GM23338 (cell line): ENCODE data around the gene GGA2. TPM values are rescaled to one million over a fixed set of nuclear protein-coding genes. Genes with fewer than 3 reads are reported as not detected.

ENCODE experiments used
- ATAC-seq: fragments of 200-7000 bp; cut with Tn5 transposase; 3 replicates; pipeline ENCODE4 v1.9.1; 2020
- DNase-seq: peaks from one replicate; pipeline ENCODE4 v3.0.0-alpha.2; 2015; ENCODE audit warnings: low spot score
- H2AFZ ChIP-seq: fragments of 200-600 bp; sonication (generic); 2 replicates; pipeline ENCODE4 v1.8.0; 2016; ENCODE audit warnings: antibody characterized with exemption, mild to moderate bottlenecking, moderate library complexity
- H3F3A ChIP-seq: fragments of 200-600 bp; sonication (generic); replicated peaks from 2 replicates; pipeline ENCODE4 v1.8.0; 2017; ENCODE audit warnings: antibody characterized with exemption, mixed run types, low read depth
- H3K27ac ChIP-seq: fragments of 200-600 bp; sonication (generic); 2 replicates; pipeline ENCODE4 v1.6.1; 2016; ENCODE audit warnings: low read depth
- H3K27me3 ChIP-seq: fragments of 200-600 bp; sonication (generic); 2 replicates; pipeline ENCODE4 v1.8.0; 2016; ENCODE audit warnings: mild to moderate bottlenecking, mixed run types, moderate library complexity; ENCODE audit not compliant: insufficient read depth
- H3K36me3 ChIP-seq: fragments of 200-600 bp; sonication (generic); 2 replicates; pipeline ENCODE4 v1.8.0; 2016; ENCODE audit warnings: mild to moderate bottlenecking; ENCODE audit not compliant: insufficient read depth
- H3K4me1 ChIP-seq: fragments of 200-600 bp; sonication (generic); 2 replicates; pipeline ENCODE4 v1.8.0; 2016; ENCODE audit warnings: mild to moderate bottlenecking, moderate library complexity; ENCODE audit not compliant: insufficient read depth
- H3K4me2 ChIP-seq: fragments of 200-600 bp; sonication (generic); 2 replicates; pipeline ENCODE4 v1.7.1; 2017; ENCODE audit warnings: mixed run types
- H3K4me3 ChIP-seq: fragments of 200-600 bp; sonication (generic); 2 replicates; pipeline ENCODE4 v1.6.1; 2016; ENCODE audit warnings: mixed run types
- H3K79me2 ChIP-seq: fragments of 200-600 bp; sonication (generic); replicated peaks from 2 replicates; pipeline ENCODE4 v1.8.0; 2017; ENCODE audit warnings: mild to moderate bottlenecking; ENCODE audit not compliant: insufficient read depth
- H3K9me2 ChIP-seq: fragments of 200-600 bp; sonication (generic); 2 replicates; pipeline ENCODE4 v1.8.0; 2017; ENCODE audit not compliant: insufficient read depth
- H4K20me1 ChIP-seq: fragments of 200-600 bp; sonication (generic); replicated peaks from 2 replicates; pipeline ENCODE4 v1.8.0; 2017; ENCODE audit warnings: mild to moderate bottlenecking; ENCODE audit not compliant: insufficient read depth
- H3K27ac Mint-ChIP-seq: 2 replicates; pipeline ENCODE4 v1.8.0; 2020; ENCODE audit warnings: inconsistent platforms, mild to moderate bottlenecking, moderate library complexity, mixed read lengths
- H3K27me3 Mint-ChIP-seq: 3 replicates; pipeline ENCODE4 v1.8.0; 2022; ENCODE audit warnings: low read depth, mild to moderate bottlenecking, moderate library complexity, mixed read lengths, inconsistent platforms; ENCODE audit not compliant: insufficient read depth, poor library complexity
- H3K36me3 Mint-ChIP-seq: 3 replicates; pipeline ENCODE4 v1.8.0; 2021; ENCODE audit warnings: low read depth, mild to moderate bottlenecking, inconsistent platforms, moderate library complexity, mixed read lengths
- H3K4me1 Mint-ChIP-seq: 3 replicates; pipeline ENCODE4 v1.8.0; 2020; ENCODE audit warnings: mild to moderate bottlenecking, inconsistent platforms, mixed read lengths
- H3K4me3 Mint-ChIP-seq: 3 replicates; pipeline ENCODE4 v1.8.0; 2021; ENCODE audit warnings: moderate library complexity, mild to moderate bottlenecking, inconsistent platforms, mixed read lengths
- H3K9me3 Mint-ChIP-seq: 3 replicates; pipeline ENCODE4 v1.8.0; 2020; ENCODE audit warnings: moderate library complexity, mild to moderate bottlenecking, inconsistent platforms, mixed read lengths
- CTCF ChIP-seq, 2 experiments: fragments of 200-600 bp in 1 of 2; sonication (generic) in 1 of 2; conservative IDR thresholded peaks; 2 replicates each; pipeline versions ENCODE4 v1.5.1 to v1.6.1; 2016 to 2017; ENCODE audit warnings: antibody characterized with exemption in 2 of 2, low read depth in 2 of 2, mild to moderate bottlenecking in 2 of 2, moderate library complexity in 1 of 2
- EZH2 ChIP-seq: fragments of 200-600 bp; sonication (generic); IDR thresholded peaks from one replicate; pipeline ENCODE4 v1.8.0; 2017; ENCODE audit warnings: antibody characterized with exemption, mild to moderate bottlenecking, low read depth; ENCODE audit not compliant: unreplicated experiment
- EZH2phosphoT487 ChIP-seq: fragments of 200-600 bp; sonication (generic); IDR thresholded peaks from one replicate; pipeline ENCODE4 v1.8.1; 2018; ENCODE audit warnings: antibody characterized with exemption; ENCODE audit not compliant: unreplicated experiment
- JUNB ChIP-seq: IDR thresholded peaks from one replicate; pipeline ENCODE4 v1.6.1; 2016; ENCODE audit warnings: antibody characterized with exemption; ENCODE audit not compliant: unreplicated experiment
- NANOG ChIP-seq: IDR thresholded peaks from 2 replicates; pipeline ENCODE4 v1.6.1; 2016; ENCODE audit warnings: antibody characterized with exemption, borderline replicate concordance
- POLR2AphosphoS5 ChIP-seq: IDR thresholded peaks from 2 replicates; pipeline ENCODE4 v1.6.1; 2016; ENCODE audit warnings: antibody characterized with exemption, low read depth
- REST ChIP-seq: IDR thresholded peaks from one replicate; pipeline ENCODE4 v1.6.1; 2018; ENCODE audit warnings: antibody characterized with exemption; ENCODE audit not compliant: unreplicated experiment
- STAT1 ChIP-seq: IDR thresholded peaks from one replicate; pipeline ENCODE4 v1.6.1; 2016; ENCODE audit warnings: antibody characterized with exemption; ENCODE audit not compliant: unreplicated experiment
- ZNF114 ChIP-seq: fragments of 250-450 bp; sonication (Bioruptor Pico); IDR thresholded peaks from 2 replicates; pipeline ENCODE4 v1.5.0; 2020; ENCODE audit warnings: mild to moderate bottlenecking, moderate library complexity
- ZNF331 ChIP-seq: fragments of 250-450 bp; sonication (Bioruptor Pico); IDR thresholded peaks from 2 replicates; pipeline ENCODE4 v1.5.0; 2020; ENCODE audit warnings: low read depth, mild to moderate bottlenecking, moderate library complexity
- polyA plus RNA-seq: library from polyadenylated mRNA; unstranded; fragments of >200 nt; fragmentation: Nextera tagmentation; extraction: Ambion mirVana; gene quantifications from 2 replicates; pipeline ENCODE4 v1.2.1, GENCODE V29; 2016
- total RNA-seq: library from RNA; depleted of rRNA; stranded (reverse); fragments of >200 nt; shearing (Covaris generic); gene quantifications from 2 replicates; pipeline ENCODE4 v1.2.3, GENCODE V29; 2014
- TF ChIP-seq, protein P1 (sequence below): fragments of 250-450 bp; sonication (Bioruptor Pico); IDR thresholded peaks from 2 replicates; pipeline ENCODE4 v1.5.0; 2020; ENCODE audit warnings: mild to moderate bottlenecking, moderate library complexity
- TF ChIP-seq, protein P2 (sequence below): IDR thresholded peaks from 2 replicates; pipeline ENCODE4 v1.6.1; 2016; ENCODE audit warnings: antibody characterized with exemption

The GGA2 gene
- total and polyA plus RNA-seq, 2 experiments from 2014 or later: 40.3 to 76.6 TPM

DNA sequence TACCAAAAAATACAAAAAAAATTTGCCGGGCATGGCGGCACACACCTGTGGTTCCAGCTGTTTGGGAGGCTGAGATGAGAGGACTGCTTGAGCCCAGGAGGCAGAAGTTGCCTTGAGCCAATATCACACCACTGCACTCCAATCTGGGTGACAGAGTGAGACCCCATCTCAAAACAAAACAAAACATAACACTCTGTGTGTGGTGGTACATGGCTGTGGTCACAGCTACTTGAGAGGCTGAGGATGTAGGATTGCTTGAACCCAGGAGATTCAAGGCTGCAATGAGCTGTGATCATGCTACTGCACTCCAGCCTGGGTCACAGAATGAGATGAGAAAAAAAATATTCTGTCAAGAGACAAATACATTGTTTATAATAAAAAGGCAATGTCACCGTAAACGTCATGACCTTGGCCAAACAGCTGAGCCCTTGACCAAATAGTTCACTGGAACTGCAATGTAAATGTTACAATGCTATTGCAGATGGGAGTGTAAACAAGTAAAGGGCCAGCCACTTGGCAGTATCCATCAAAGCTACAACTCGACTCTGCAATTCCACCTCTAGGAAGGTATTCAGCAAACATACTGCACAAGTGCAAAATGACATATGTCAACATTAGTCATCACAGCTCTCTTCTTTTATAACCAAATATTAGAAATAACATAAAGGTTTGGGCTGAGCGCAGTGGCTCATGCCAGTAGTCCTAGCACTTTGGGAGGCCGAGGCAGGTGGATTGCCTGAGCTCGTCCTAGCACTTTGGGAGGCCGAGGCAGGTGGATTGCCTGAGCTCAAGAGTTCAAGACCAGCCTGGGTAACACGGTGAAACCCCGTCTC lies 29.9 kb upstream of the GGA2 start:
- H3K4me1 ChIP-seq: no peaks in the 10 kb centered on the region
- no peak for ATAC-seq
- no peak overlapping the region for H3K27ac ChIP-seq
- no peak overlapping the region for H3K4me2 ChIP-seq
- Mint-ChIP-seq H3K4me3 (no peak overlapping the region), H3K27me3 (peaks cover 8% of the 10 kb centered on the region), H3K36me3 (peaks cover 56% of the 10 kb centered on the region), H3K9me3 (no peaks in the 10 kb centered on the region), H3K27ac (no peak overlapping the region), H3K4me1 (no peaks in the 10 kb centered on the region)
- DNase-seq: no peak
- H3F3A ChIP-seq: no peaks in the 10 kb centered on the region
- H3K4me3 ChIP-seq: no peak overlapping the region
- H3K79me2 ChIP-seq: no peaks in the 10 kb centered on the region
- no peaks in the 10 kb centered on the region for H3K27me3 ChIP-seq
- H4K20me1 ChIP-seq: peaks cover 5% of the 10 kb centered on the region
- H3K36me3 ChIP-seq: peaks cover 43% of the 10 kb centered on the region
- H2AFZ ChIP-seq: no peak overlapping the region
- TF ChIP-seq STAT1: no peak
- TF ChIP-seq, protein P1, sequence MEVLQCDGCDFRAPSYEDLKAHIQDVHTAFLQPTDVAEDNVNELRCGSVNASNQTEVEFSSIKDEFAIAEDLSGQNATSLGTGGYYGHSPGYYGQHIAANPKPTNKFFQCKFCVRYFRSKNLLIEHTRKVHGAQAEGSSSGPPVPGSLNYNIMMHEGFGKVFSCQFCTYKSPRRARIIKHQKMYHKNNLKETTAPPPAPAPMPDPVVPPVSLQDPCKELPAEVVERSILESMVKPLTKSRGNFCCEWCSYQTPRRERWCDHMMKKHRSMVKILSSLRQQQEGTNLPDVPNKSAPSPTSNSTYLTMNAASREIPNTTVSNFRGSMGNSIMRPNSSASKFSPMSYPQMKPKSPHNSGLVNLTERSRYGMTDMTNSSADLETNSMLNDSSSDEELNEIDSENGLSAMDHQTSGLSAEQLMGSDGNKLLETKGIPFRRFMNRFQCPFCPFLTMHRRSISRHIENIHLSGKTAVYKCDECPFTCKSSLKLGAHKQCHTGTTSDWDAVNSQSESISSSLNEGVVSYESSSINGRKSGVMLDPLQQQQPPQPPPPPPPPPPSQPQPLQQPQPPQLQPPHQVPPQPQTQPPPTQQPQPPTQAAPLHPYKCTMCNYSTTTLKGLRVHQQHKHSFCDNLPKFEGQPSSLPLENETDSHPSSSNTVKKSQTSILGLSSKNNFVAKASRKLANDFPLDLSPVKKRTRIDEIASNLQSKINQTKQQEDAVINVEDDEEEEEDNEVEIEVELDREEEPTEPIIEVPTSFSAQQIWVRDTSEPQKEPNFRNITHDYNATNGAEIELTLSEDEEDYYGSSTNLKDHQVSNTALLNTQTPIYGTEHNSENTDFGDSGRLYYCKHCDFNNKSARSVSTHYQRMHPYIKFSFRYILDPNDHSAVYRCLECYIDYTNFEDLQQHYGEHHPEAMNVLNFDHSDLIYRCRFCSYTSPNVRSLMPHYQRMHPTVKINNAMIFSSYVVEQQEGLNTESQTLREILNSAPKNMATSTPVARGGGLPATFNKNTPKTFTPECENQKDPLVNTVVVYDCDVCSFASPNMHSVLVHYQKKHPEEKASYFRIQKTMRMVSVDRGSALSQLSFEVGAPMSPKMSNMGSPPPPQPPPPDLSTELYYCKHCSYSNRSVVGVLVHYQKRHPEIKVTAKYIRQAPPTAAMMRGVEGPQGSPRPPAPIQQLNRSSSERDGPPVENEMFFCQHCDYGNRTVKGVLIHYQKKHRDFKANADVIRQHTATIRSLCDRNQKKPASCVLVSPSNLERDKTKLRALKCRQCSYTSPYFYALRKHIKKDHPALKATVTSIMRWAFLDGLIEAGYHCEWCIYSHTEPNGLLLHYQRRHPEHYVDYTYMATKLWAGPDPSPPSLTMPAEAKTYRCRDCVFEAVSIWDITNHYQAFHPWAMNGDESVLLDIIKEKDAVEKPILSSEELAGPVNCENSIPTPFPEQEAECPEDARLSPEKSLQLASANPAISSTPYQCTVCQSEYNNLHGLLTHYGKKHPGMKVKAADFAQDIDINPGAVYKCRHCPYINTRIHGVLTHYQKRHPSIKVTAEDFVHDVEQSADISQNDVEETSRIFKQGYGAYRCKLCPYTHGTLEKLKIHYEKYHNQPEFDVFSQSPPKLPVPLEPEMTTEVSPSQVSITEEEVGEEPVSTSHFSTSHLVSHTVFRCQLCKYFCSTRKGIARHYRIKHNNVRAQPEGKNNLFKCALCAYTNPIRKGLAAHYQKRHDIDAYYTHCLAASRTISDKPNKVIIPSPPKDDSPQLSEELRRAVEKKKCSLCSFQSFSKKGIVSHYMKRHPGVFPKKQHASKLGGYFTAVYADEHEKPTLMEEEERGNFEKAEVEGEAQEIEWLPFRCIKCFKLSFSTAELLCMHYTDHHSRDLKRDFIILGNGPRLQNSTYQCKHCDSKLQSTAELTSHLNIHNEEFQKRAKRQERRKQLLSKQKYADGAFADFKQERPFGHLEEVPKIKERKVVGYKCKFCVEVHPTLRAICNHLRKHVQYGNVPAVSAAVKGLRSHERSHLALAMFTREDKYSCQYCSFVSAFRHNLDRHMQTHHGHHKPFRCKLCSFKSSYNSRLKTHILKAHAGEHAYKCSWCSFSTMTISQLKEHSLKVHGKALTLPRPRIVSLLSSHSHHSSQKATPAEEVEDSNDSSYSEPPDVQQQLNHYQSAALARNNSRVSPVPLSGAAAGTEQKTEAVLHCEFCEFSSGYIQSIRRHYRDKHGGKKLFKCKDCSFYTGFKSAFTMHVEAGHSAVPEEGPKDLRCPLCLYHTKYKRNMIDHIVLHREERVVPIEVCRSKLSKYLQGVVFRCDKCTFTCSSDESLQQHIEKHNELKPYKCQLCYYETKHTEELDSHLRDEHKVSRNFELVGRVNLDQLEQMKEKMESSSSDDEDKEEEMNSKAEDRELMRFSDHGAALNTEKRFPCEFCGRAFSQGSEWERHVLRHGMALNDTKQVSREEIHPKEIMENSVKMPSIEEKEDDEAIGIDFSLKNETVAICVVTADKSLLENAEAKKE: no peak
- TF ChIP-seq ZNF114: no peak
- no peak for TF ChIP-seq POLR2AphosphoS5
- no peak for TF ChIP-seq JUNB
- no peak for TF ChIP-seq NANOG
- TF ChIP-seq EZH2phosphoT487: no peak
- TF ChIP-seq ZNF331: no peak
- TF ChIP-seq, protein P2, sequence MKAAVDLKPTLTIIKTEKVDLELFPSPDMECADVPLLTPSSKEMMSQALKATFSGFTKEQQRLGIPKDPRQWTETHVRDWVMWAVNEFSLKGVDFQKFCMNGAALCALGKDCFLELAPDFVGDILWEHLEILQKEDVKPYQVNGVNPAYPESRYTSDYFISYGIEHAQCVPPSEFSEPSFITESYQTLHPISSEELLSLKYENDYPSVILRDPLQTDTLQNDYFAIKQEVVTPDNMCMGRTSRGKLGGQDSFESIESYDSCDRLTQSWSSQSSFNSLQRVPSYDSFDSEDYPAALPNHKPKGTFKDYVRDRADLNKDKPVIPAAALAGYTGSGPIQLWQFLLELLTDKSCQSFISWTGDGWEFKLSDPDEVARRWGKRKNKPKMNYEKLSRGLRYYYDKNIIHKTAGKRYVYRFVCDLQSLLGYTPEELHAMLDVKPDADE: no peak
- no peak for TF ChIP-seq EZH2
- no peak for TF ChIP-seq CTCF (conservative IDR thresholded peaks at IDR 0.05; ENCODE audit: low read depth in 2 of 2)
- TF ChIP-seq REST: no peak
- H3K9me2 ChIP-seq: no peaks in the 10 kb centered on the region
